MCF 10A (cell line): ENCODE data around the gene SLC8A3. TPM values are rescaled to one million over a fixed set of nuclear protein-coding genes. Genes with fewer than 3 reads are reported as not detected.
A peak's percentile ranks its signal among the peaks of the same experiment; 100 is the strongest.

Experiments
- BruUV-seq: library from RNA; stranded (reverse); fragments of 400-500 nt; replicated peaks from 2 replicates; lab custom pipeline; 2021; lab: Mats Ljungman, UMichigan
- CTCF ChIA-PET: fragments of 300-600 bp; sonication (Branson Sonifier 250); formaldehyde crosslinking; extraction: SDS; loops from one replicate; lab custom pipeline; 2021; ENCODE audit warnings: antibody characterized with exemption, inconsistent platforms; lab: Yijun Ruan, JAX
- POLR2A ChIA-PET: fragments of 300-600, 350-650 bp; sonication (Branson Sonifier 250); formaldehyde crosslinking; extraction: SDS; loops from one replicate; lab custom pipeline; 2020; ENCODE audit warnings: antibody characterized with exemption, inconsistent platforms; lab: Yijun Ruan, JAX
- DNase-seq: peaks from one replicate; pipeline ENCODE4 v3.0.0-alpha.2; 2018; ENCODE audit not compliant: unreplicated experiment
- H3K27ac Mint-ChIP-seq: one replicate; pipeline ENCODE4 v1.8.0; 2022; ENCODE audit warnings: mild to moderate bottlenecking, low read depth, mixed read lengths; ENCODE audit not compliant: unreplicated experiment
- H3K27me3 Mint-ChIP-seq: one replicate; pipeline ENCODE4 v1.8.0; 2022; ENCODE audit warnings: mixed read lengths; ENCODE audit not compliant: insufficient read depth, unreplicated experiment
- H3K36me3 Mint-ChIP-seq: one replicate; pipeline ENCODE4 v1.8.0; 2022; ENCODE audit warnings: mild to moderate bottlenecking, moderate library complexity, mixed read lengths; ENCODE audit not compliant: insufficient read depth, unreplicated experiment
- H3K4me1 Mint-ChIP-seq: one replicate; pipeline ENCODE4 v1.8.0; 2022; ENCODE audit warnings: mixed read lengths; ENCODE audit not compliant: insufficient read depth, unreplicated experiment
- H3K4me3 Mint-ChIP-seq: one replicate; pipeline ENCODE4 v1.8.0; 2022; ENCODE audit warnings: mild to moderate bottlenecking, moderate library complexity, mixed read lengths; ENCODE audit not compliant: unreplicated experiment
- H3K9me3 Mint-ChIP-seq: one replicate; pipeline ENCODE4 v1.8.0; 2022; ENCODE audit warnings: mixed read lengths; ENCODE audit not compliant: unreplicated experiment
- CTCF ChIP-seq: fragments of 200-600 bp; IDR thresholded peaks from one replicate; pipeline ENCODE4 v1.8.0; 2022; ENCODE audit warnings: antibody characterized with exemption, mild to moderate bottlenecking; ENCODE audit not compliant: unreplicated experiment
- intact Hi-C: fragments of 100-400 bp; cut with micrococcal nuclease; formaldehyde crosslinking; loops from 2 replicates; pipeline ENCODE4 v1.14.1; 2022
- total RNA-seq: library from RNA; stranded (reverse); gene quantifications from 2 replicates; pipeline ENCODE4 v1.2.3, GENCODE V29; 2022

SLC8A3 gene
- total RNA-seq, 1 experiment from 2014 or later = not detected

- ChIA-PET POLR2A (interaction anchor here (0.7 to 4.8 kb wide), 4 partner anchors 11 to 194 kb away, joined by 3 to 37 read pairs (median 5); no protein-coding TSS in a partner anchor), CTCF (interaction anchor here (0.6 to 1.8 kb wide), 4 partner anchors 10 to 105 kb away, joined by 3 to 6 read pairs (median 4); no protein-coding TSS in a partner anchor)
- Mint-ChIP-seq H3K27ac (peak overlapping the region; percentile 57), H3K36me3 (peaks cover 6% of the 10 kb centered on the region), H3K27me3 (no peaks in the 10 kb centered on the region), H3K4me1 (peaks cover 47% of the 10 kb centered on the region), H3K4me3 (no peak overlapping the region), H3K9me3 (no peaks in the 10 kb centered on the region)
- peak; percentile 88 for DNase-seq
- no TSS peak for BruUV-seq
- TF ChIP-seq CTCF = no peak
- intact Hi-C loops = no loop called here
Measured at GRCh38 chr14:69996216-69996615, 192.5 kb downstream of the SLC8A3 start.

Other genes with a start within 250 kb of the SLC8A3 start
- gene COX16, start 170.7 kb upstream of the SLC8A3 start, total RNA-seq = 45.3 and 55.6 TPM in 2 replicates
- gene SYNJ2BP, start 228.1 kb upstream of the SLC8A3 start, total RNA-seq = 12.6 and 20.0 TPM in 2 replicates